ENCODE measurements around the gene IL1RAP. TPM values are rescaled to one million over a fixed set of nuclear protein-coding genes. Genes with fewer than 3 reads are reported as not detected.

The IL1RAP gene
- total RNA-seq, 2 experiments from 2014 or later, result 2.1 to 5.6 TPM

GRCh38 chr3:190504354-190505125, 9.3 kb upstream of the IL1RAP start:
- peak; percentile 5 for DNase-seq (ENCODE audit: low spot score)
- Histone ChIP-seq H3K27ac (ENCODE audit: low read depth, low read length, poor library complexity, severe bottlenecking) (no peak overlapping the region), H3K9me3 (ENCODE audit: low read length) (no peaks in the 10 kb centered on the region), H2AFZ (ENCODE audit: low read length) (no peak overlapping the region), H3K4me1 (ENCODE audit: insufficient read depth, low read length, poor library complexity, severe bottlenecking) (no peaks in the 10 kb centered on the region), H3K36me3 (ENCODE audit: insufficient read depth, low read length) (no peaks in the 10 kb centered on the region), H3K4me2 (ENCODE audit: low read length) (no peak overlapping the region), H4K20me1 (ENCODE audit: insufficient read depth, low read length) (no peaks in the 10 kb centered on the region), H3K79me2 (ENCODE audit: insufficient read depth, low read depth, low read length) (no peaks in the 10 kb centered on the region), H3K9me2 (ENCODE audit: insufficient read depth, low read length) (no peaks in the 10 kb centered on the region), H3K4me3 (ENCODE audit: low read depth, low read length, poor library complexity, severe bottlenecking) (no peak overlapping the region)
- peak; percentile 18; the same call in 1 of the 2 replicates for TF ChIP-seq CTCF (conservative IDR thresholded peaks at IDR 0.05; ENCODE audit: low read length)
- no peak for TF ChIP-seq EZH2phosphoT487 (IDR thresholded peaks at IDR 0.05; ENCODE audit: borderline replicate concordance, low read depth, low read length)
- intact Hi-C loops (cut with micrococcal nuclease; ENCODE audit: unreplicated experiment), result no loop called here
- no TSS peak for BruUV-seq (replicated peaks)
- POLR2A ChIA-PET, result interaction anchor here (0.7 to 1.0 kb wide), 2 partner anchors 9 to 640 kb away, joined by 3 to 4 read pairs; partner anchors contain the start of gene IL1RAP
- CTCF ChIA-PET (ENCODE audit: unreplicated experiment), result no interaction called here

- H3K79me2 ChIP-seq (ENCODE audit: insufficient read depth, low read depth, low read length), result no peaks in the 10 kb centered on the region
- no peak for TF ChIP-seq CTCF (conservative IDR thresholded peaks at IDR 0.05; ENCODE audit: low read length)
- no peak for TF ChIP-seq EZH2phosphoT487 (IDR thresholded peaks at IDR 0.05; ENCODE audit: borderline replicate concordance, low read depth, low read length)
- H3K4me1 ChIP-seq (ENCODE audit: insufficient read depth, low read length, poor library complexity, severe bottlenecking), result no peaks in the 10 kb centered on the region
- ChIA-PET POLR2A (interaction anchor here (0.6 to 1.0 kb wide), 3 partner anchors 8 to 641 kb away, joined by 3 to 4 read pairs (median 4); partner anchors contain the start of gene IL1RAP), CTCF (ENCODE audit: unreplicated experiment) (no interaction called here)
- intact Hi-C loops (cut with micrococcal nuclease; ENCODE audit: unreplicated experiment), result no loop called here
- H4K20me1 ChIP-seq (ENCODE audit: insufficient read depth, low read length), result no peaks in the 10 kb centered on the region
- no TSS peak for BruUV-seq (replicated peaks)
- no peak for DNase-seq (ENCODE audit: low spot score)
- no peak overlapping the region for H3K4me2 ChIP-seq (ENCODE audit: low read length)
- no peaks in the 10 kb centered on the region for H3K36me3 ChIP-seq (ENCODE audit: insufficient read depth, low read length)
- H3K27ac ChIP-seq (ENCODE audit: low read depth, low read length, poor library complexity, severe bottlenecking), result no peak overlapping the region
- H3K9me3 ChIP-seq (ENCODE audit: low read length), result no peaks in the 10 kb centered on the region
- no peaks in the 10 kb centered on the region for H3K9me2 ChIP-seq (ENCODE audit: insufficient read depth, low read length)
- H2AFZ ChIP-seq (ENCODE audit: low read length), result no peak overlapping the region
- no peak overlapping the region for H3K4me3 ChIP-seq (ENCODE audit: low read depth, low read length, poor library complexity, severe bottlenecking)
Observed at GRCh38 chr3:190505381-190506003, 8.4 kb upstream of the IL1RAP start.

GRCh38 chr3:190506271-190506670, 7.6 kb upstream of the IL1RAP start:
- intact Hi-C loops (cut with micrococcal nuclease; ENCODE audit: unreplicated experiment), result no loop called here
- H3K27ac ChIP-seq (ENCODE audit: low read depth, low read length, poor library complexity, severe bottlenecking), result no peak overlapping the region
- no peaks in the 10 kb centered on the region for H3K9me3 ChIP-seq (ENCODE audit: low read length)
- no peaks in the 10 kb centered on the region for H4K20me1 ChIP-seq (ENCODE audit: insufficient read depth, low read length)
- TF ChIP-seq EZH2phosphoT487 (IDR thresholded peaks at IDR 0.05; ENCODE audit: borderline replicate concordance, low read depth, low read length) (no peak), CTCF (conservative IDR thresholded peaks at IDR 0.05; ENCODE audit: low read length) (no peak)
- H3K4me2 ChIP-seq (ENCODE audit: low read length), result no peak overlapping the region
- DNase-seq (ENCODE audit: low spot score), result no peak
- H3K36me3 ChIP-seq (ENCODE audit: insufficient read depth, low read length), result no peaks in the 10 kb centered on the region
- H3K9me2 ChIP-seq (ENCODE audit: insufficient read depth, low read length), result no peaks in the 10 kb centered on the region
- H2AFZ ChIP-seq (ENCODE audit: low read length), result no peak overlapping the region
- CTCF ChIA-PET (ENCODE audit: unreplicated experiment), result no interaction called here
- H3K4me1 ChIP-seq (ENCODE audit: insufficient read depth, low read length, poor library complexity, severe bottlenecking), result no peaks in the 10 kb centered on the region
- BruUV-seq (replicated peaks), result no TSS peak
- POLR2A ChIA-PET, result no interaction called here
- no peak overlapping the region for H3K4me3 ChIP-seq (ENCODE audit: low read depth, low read length, poor library complexity, severe bottlenecking)
- H3K79me2 ChIP-seq (ENCODE audit: insufficient read depth, low read depth, low read length), result no peaks in the 10 kb centered on the region
